Sigmoid colon (tissue), 7 donors: ENCODE measurements around the gene CILP2. TPM values are rescaled to one million over a fixed set of nuclear protein-coding genes. Genes with fewer than 3 reads are reported as not detected.

ENCODE experiments used
- DNase-seq: peaks from one replicate; pipeline ENCODE4 v3.0.0-alpha.2; 2019
- H3K27ac ChIP-seq, 4 donors: fragments of 200-600 bp; sonication (generic); one replicate each; pipeline ENCODE4 v1.5.1; 2016 to 2019; ENCODE audit warnings: mild to moderate bottlenecking in 1 of 4
- H3K27me3 ChIP-seq, 3 donors: fragments of 200-600 bp; sonication (generic); one replicate each; pipeline ENCODE4 v1.5.1; 2019; ENCODE audit warnings: mild to moderate bottlenecking in 1 of 3
- H3K36me3 ChIP-seq, 4 donors: fragments of 200-600 bp; sonication (generic); one replicate each; pipeline ENCODE4 v1.5.1; 2016 to 2019
- H3K4me1 ChIP-seq, 4 donors: fragments of 200-600 bp; sonication (generic); one replicate each; pipeline ENCODE4 v1.5.1; 2017 to 2019
- H3K4me3 ChIP-seq, 4 donors: fragments of 200-600 bp; sonication (generic); one replicate each; pipeline ENCODE4 v1.5.1; 2017 to 2019; ENCODE audit warnings: mild to moderate bottlenecking in 2 of 4, moderate library complexity in 1 of 4
- H3K9me3 ChIP-seq, 4 donors: fragments of 200-600 bp in 3 of 4; sonication (generic) in 3 of 4; one replicate each; pipeline versions ENCODE4 v1.5.1 to v1.6.1; 2013 to 2019
- EP300 ChIP-seq, 4 donors: sonication (generic); formaldehyde crosslinking; IDR thresholded peaks; one replicate each; pipeline ENCODE4 v1.6.1; 2017; ENCODE audit warnings: antibody characterized with exemption in 4 of 4
- POLR2A ChIP-seq, 2 donors: fragments of 450-650 bp; IDR thresholded peaks; one replicate each; pipeline ENCODE4 v1.6.1; 2016; ENCODE audit warnings: antibody characterized with exemption in 2 of 2, mild to moderate bottlenecking in 2 of 2, moderate library complexity in 2 of 2
- POLR2AphosphoS5 ChIP-seq, 4 donors: sonication (generic); formaldehyde crosslinking; IDR thresholded peaks; one replicate each; pipeline ENCODE4 v1.6.1; 2017; ENCODE audit warnings: antibody characterized with exemption in 4 of 4
- WGBS, 2 donors: extraction: QIAGEN DNeasy Blood & Tissue Kit; methylation state at CpG; one replicate each; pipeline ENCODE4 v1.1.7; 2013; 5-methylcytosine and 5-hydroxymethylcytosine counted together
- intact Hi-C: fragments of 100-400 bp; cut with DNase I; formaldehyde crosslinking; loops from one replicate; pipeline ENCODE4 v1.15.1; 2023
- polyA plus RNA-seq, 3 donors: library from polyadenylated mRNA; stranded (reverse); fragments of 200-250 nt; gene quantifications; one replicate each; pipeline ENCODE4 v1.2.3, GENCODE V29; 2013
- total RNA-seq, 4 donors: library from RNA; depleted of rRNA; stranded (reverse); fragments of >200 nt; gene quantifications; one replicate each; pipeline ENCODE4 v1.1.0, GENCODE V29; 2016
- TF ChIP-seq, protein P1 (sequence below), 4 experiments: fragments of 450-650 bp in 3 of 4; fragments of 200-600 bp in 1 of 4; IDR thresholded peaks; one replicate each; pipeline ENCODE4 v1.5.1; 2016 to 2019; ENCODE audit warnings: antibody characterized with exemption in 4 of 4, mild to moderate bottlenecking in 3 of 4, moderate library complexity in 2 of 4
- donor health status: healthy with polysubstance abuse.
- donor health status: Bipolar disorder and iron deficiency.
- donor health status: healthy.

The CILP2 gene
- total and polyA plus RNA-seq, 7 donors: 0.16 to 0.29 TPM; not detected in 5

DNA sequence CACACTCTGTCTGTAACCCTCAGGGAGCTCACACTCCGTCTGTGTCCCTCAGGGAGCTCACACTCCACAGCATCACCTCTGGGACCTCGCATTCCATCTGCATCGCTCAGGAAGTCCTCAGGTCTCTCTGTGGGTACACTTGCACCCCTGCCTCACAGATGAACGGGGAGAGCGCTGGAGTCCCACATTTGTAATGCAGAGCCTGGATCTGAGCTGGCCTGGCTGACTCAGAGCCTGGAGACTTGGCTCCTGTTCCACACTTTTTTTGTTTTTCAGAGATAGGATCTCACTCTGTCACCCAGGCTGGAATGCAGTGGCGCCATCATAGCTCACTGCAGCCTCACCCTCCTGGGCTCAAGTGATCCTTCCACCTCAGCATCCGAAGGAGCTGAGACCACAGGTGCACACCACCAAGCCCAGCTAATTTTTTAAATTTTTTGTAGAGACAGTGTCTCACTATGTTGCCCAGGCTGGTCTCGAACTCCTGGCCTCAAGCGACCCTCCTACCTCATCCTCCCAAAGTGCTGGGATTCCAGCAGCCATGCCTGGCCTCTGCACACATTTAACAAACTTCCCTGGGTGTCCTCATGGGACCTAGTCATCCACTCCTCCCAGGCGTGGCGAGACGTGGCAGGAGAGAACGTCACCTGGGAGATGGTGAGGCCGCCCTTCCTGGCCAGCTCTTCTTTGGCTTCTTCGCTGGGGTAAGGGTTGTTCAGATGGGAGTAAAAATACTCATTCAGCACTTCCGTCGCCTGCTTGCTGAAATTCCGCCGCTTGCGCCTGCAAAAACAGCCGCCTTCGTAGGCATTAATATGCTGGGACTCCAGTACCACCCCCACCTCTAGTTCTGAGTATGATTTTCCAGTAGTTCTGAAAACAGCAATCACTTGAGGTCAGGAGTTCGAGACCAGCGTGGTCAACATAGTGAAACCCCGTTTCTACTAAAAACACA, 31.0 kb downstream of the CILP2 start:
- DNase-seq: no peak
- Histone ChIP-seq H3K27me3 (no peaks in the 10 kb centered on the region), H3K36me3 (no peaks in the 10 kb centered on the region), H3K9me3 (no peaks in the 10 kb centered on the region), H3K4me1 (no peaks in the 10 kb centered on the region), H3K4me3 (no peak overlapping the region), H3K27ac (no peak overlapping the region)
- intact Hi-C loops: no loop called here
- TF ChIP-seq EP300 (IDR thresholded peaks at IDR 0.05) (no peak), POLR2A (IDR thresholded peaks at IDR 0.05) (no peak), POLR2AphosphoS5 (IDR thresholded peaks at IDR 0.05) (no peak)
- TF ChIP-seq, protein P1, sequence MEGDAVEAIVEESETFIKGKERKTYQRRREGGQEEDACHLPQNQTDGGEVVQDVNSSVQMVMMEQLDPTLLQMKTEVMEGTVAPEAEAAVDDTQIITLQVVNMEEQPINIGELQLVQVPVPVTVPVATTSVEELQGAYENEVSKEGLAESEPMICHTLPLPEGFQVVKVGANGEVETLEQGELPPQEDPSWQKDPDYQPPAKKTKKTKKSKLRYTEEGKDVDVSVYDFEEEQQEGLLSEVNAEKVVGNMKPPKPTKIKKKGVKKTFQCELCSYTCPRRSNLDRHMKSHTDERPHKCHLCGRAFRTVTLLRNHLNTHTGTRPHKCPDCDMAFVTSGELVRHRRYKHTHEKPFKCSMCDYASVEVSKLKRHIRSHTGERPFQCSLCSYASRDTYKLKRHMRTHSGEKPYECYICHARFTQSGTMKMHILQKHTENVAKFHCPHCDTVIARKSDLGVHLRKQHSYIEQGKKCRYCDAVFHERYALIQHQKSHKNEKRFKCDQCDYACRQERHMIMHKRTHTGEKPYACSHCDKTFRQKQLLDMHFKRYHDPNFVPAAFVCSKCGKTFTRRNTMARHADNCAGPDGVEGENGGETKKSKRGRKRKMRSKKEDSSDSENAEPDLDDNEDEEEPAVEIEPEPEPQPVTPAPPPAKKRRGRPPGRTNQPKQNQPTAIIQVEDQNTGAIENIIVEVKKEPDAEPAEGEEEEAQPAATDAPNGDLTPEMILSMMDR (IDR thresholded peaks at IDR 0.05): no peak
- 91 to 92% methylated on average over 25 of the region's 25 CpGs for WGBS, 2 donors

DNA sequence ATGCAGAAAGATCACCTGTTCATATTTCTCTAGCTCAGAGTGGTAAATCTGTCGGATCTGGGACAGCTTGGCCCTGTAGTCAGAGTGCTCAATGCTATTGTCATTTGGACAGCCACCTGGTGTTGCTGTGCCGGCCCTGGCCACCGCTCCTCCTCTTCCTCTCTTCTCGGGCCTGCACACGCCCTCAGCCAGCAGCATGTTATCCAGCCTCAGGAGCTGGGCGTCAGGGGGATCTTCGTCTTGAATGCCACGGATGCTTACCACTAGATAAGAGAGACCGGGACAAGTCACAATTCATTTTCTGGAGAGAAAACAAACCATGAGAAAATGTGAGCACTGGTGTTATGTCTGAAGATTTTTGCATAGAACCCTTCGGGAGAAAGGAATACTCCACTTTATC, 32.5 kb downstream of the CILP2 start:
- H3K9me3 ChIP-seq: no peaks in the 10 kb centered on the region
- no peak for DNase-seq
- H3K27me3 ChIP-seq: no peaks in the 10 kb centered on the region
- H3K4me3 ChIP-seq: no peak overlapping the region
- WGBS, 2 donors: 91 to 92% methylated on average over 10 of the region's 10 CpGs
- no peak for TF ChIP-seq POLR2A (IDR thresholded peaks at IDR 0.05)
- no peak for TF ChIP-seq POLR2AphosphoS5 (IDR thresholded peaks at IDR 0.05)
- TF ChIP-seq, protein P1 (IDR thresholded peaks at IDR 0.05): no peak
- TF ChIP-seq EP300 (IDR thresholded peaks at IDR 0.05): no peak
- H3K4me1 ChIP-seq: no peaks in the 10 kb centered on the region
- no peaks in the 10 kb centered on the region for H3K36me3 ChIP-seq
- intact Hi-C loops: no loop called here
- H3K27ac ChIP-seq: no peak overlapping the region

DNA sequence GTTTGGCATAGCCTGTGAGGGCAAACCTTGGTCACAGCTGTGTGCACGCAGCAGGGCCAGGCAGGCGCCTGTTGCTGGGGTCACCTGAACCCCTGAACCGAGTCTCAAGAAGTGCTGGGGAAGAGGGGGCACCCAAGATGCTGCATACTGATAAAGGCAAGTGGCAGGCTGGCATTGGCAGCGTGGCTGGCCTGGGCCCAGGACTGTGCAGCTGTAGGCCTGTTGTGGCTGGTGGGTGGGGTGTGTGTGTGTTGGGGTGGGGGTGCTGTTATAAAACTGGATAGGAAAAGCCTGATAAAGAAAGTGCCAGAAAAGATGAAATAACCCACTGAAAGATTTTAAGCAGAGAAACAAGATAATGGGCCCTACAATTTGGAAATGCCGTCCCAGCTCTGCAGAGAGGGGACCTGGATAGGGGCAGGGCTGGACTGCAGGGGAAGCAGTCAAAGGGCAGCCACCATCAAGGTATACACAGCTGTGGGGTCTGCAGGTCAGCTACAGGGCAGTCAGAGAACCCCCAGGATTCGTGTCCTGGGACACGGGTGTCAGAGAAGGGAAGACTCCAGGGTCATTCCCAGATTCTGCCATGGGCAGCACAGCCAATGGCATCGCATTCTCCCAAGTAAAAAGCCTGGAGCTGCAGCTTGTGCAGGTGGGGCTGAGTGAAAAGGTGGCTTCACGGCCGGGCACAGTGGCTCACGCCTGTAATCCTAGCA, 33.2 kb downstream of the CILP2 start:
- H3K36me3 ChIP-seq: no peaks in the 10 kb centered on the region
- intact Hi-C loops: no loop called here
- 91% methylated on average over 11 of the region's 11 CpGs for WGBS, 2 donors
- TF ChIP-seq POLR2AphosphoS5 (IDR thresholded peaks at IDR 0.05) (no peak), POLR2A (IDR thresholded peaks at IDR 0.05) (no peak), EP300 (IDR thresholded peaks at IDR 0.05) (no peak)
- TF ChIP-seq, protein P1 (IDR thresholded peaks at IDR 0.05): no peak
- no peaks in the 10 kb centered on the region for H3K27me3 ChIP-seq
- DNase-seq: no peak
- H3K27ac ChIP-seq: no peak overlapping the region
- H3K4me1 ChIP-seq: no peaks in the 10 kb centered on the region
- H3K4me3 ChIP-seq: no peak overlapping the region
- no peaks in the 10 kb centered on the region for H3K9me3 ChIP-seq

DNA sequence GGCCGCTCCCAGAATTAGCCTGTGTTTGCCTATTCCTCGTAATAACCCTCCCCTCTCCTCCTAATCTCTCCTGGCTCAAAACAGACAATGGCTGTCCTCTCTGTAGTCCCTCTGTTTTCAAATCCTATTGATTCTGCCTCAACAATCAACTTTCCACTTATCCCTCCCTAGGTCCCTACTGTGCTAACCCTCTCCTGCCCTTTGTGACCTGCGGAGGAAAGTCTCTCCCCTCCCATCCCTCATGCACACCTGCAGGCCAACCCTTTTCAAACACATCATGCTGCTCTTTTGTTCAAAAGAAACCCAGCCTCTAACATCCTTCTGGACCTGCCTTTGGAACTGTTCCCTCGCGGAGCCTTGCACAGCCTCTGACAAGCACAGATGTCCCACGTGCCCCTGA, 37.3 kb downstream of the CILP2 start:
- no peak overlapping the region for H3K27ac ChIP-seq
- no peaks in the 10 kb centered on the region for H3K9me3 ChIP-seq
- H3K4me3 ChIP-seq: no peak overlapping the region
- no peak for DNase-seq
- H3K27me3 ChIP-seq: no peaks in the 10 kb centered on the region
- H3K36me3 ChIP-seq: no peaks in the 10 kb centered on the region
- 86 to 88% methylated on average over 6 of the region's 6 CpGs for WGBS, 2 donors
- no peaks in the 10 kb centered on the region for H3K4me1 ChIP-seq
- intact Hi-C loops: no loop called here
- TF ChIP-seq POLR2A (IDR thresholded peaks at IDR 0.05): no peak
- TF ChIP-seq, protein P1 (IDR thresholded peaks at IDR 0.05): no peak
- TF ChIP-seq POLR2AphosphoS5 (IDR thresholded peaks at IDR 0.05): no peak
- TF ChIP-seq EP300 (IDR thresholded peaks at IDR 0.05): no peak
